GM18502 (cell line): ENCODE data around the gene PLEKHG4.

Source experiments
- ATAC-seq: cut with Tn5 transposase; IDR thresholded peaks from one replicate; pipeline ENCODE4 v1.9.1; 2021; ENCODE audit warnings: mild to moderate bottlenecking; ENCODE audit not compliant: unreplicated experiment, poor library complexity

PLEKHG4 gene

GRCh38 chr16:67244387-67245185, 34.7 kb upstream of the PLEKHG4 start:
- ATAC-seq: peak; percentile 59

- ATAC-seq: no peak
Measured at GRCh38 chr16:67245186-67245585, 34.1 kb upstream of the PLEKHG4 start.

- ATAC-seq: no peak
Measured at GRCh38 chr16:67245674-67246080, 33.7 kb upstream of the PLEKHG4 start.

- no peak for ATAC-seq
Measured at GRCh38 chr16:67246081-67246755, 33.1 kb upstream of the PLEKHG4 start.

GRCh38 chr16:67246756-67247191, 32.6 kb upstream of the PLEKHG4 start:
- no peak for ATAC-seq

- ATAC-seq: peak; percentile 51
Measured at GRCh38 chr16:67247192-67248072, 31.9 kb upstream of the PLEKHG4 start, which contains the start of gene FHOD1. Gene FHOD1, minus strand, starts transcription at chr16:67247481. Its CDS starts 71 bp downstream, at chr16:67247410.

GRCh38 chr16:67248073-67248400, 31.3 kb upstream of the PLEKHG4 start:
- no peak for ATAC-seq

GRCh38 chr16:67248401-67249177, 30.7 kb upstream of the PLEKHG4 start, which contains the start of gene SLC9A5:
Gene SLC9A5, plus strand, starts transcription at chr16:67248979. Its CDS starts 36 bp downstream, at chr16:67249015.
- no peak for ATAC-seq

GRCh38 chr16:67249178-67250044, 29.9 kb upstream of the PLEKHG4 start:
- ATAC-seq: no peak

GRCh38 chr16:67250045-67250327, 29.3 kb upstream of the PLEKHG4 start:
- no peak for ATAC-seq

GRCh38 chr16:67252609-67253497, 26.5 kb upstream of the PLEKHG4 start:
- no peak for ATAC-seq

- ATAC-seq: no peak
Measured at GRCh38 chr16:67254801-67255552, 24.4 kb upstream of the PLEKHG4 start.

- ATAC-seq: no peak
Measured at GRCh38 chr16:67255553-67256221, 23.6 kb upstream of the PLEKHG4 start.

- no peak for ATAC-seq
Measured at GRCh38 chr16:67256701-67257230, 22.6 kb upstream of the PLEKHG4 start.

- no peak for ATAC-seq
Measured at GRCh38 chr16:67257486-67258160, 21.7 kb upstream of the PLEKHG4 start.

GRCh38 chr16:67258161-67258835, 21.0 kb upstream of the PLEKHG4 start:
- ATAC-seq: no peak
